ENCODE results near the gene DYRK1A. TPM values are rescaled to one million over a fixed set of nuclear protein-coding genes. Genes with fewer than 3 reads are reported as not detected.

Gene DYRK1A
- total RNA-seq, 1 donor from 2014 or later: 83.5 TPM

GRCh38 chr21:37454869-37455503 is 88.4 kb downstream of the DYRK1A start:
- no peaks in the 10 kb centered on the region for H3K36me3 Mint-ChIP-seq (ENCODE audit: insufficient read depth)
- H3K27ac Mint-ChIP-seq: no peak overlapping the region
- DNase-seq (ENCODE audit: low spot score, unreplicated experiment): no peak
- peaks cover 44% of the 10 kb centered on the region for H3K4me1 Mint-ChIP-seq (ENCODE audit: low read depth)
- TF ChIP-seq CTCF (IDR thresholded peaks at IDR 0.05; ENCODE audit: unreplicated experiment): no peak
- no peaks in the 10 kb centered on the region for H3K9me3 Mint-ChIP-seq (ENCODE audit: low read depth)
- H3K4me3 Mint-ChIP-seq (ENCODE audit: low read depth): no peak overlapping the region
- H3K27me3 Mint-ChIP-seq: no peaks in the 10 kb centered on the region

GRCh38 chr21:37455504-37455911 is 88.9 kb downstream of the DYRK1A start:
- H3K4me3 Mint-ChIP-seq (ENCODE audit: low read depth): no peak overlapping the region
- H3K27ac Mint-ChIP-seq: peak overlapping the region; percentile 89
- no peaks in the 10 kb centered on the region for H3K9me3 Mint-ChIP-seq (ENCODE audit: low read depth)
- DNase-seq (ENCODE audit: low spot score, unreplicated experiment): no peak
- no peaks in the 10 kb centered on the region for H3K27me3 Mint-ChIP-seq
- no peak for TF ChIP-seq CTCF (IDR thresholded peaks at IDR 0.05; ENCODE audit: unreplicated experiment)
- H3K4me1 Mint-ChIP-seq (ENCODE audit: low read depth): peaks cover 44% of the 10 kb centered on the region
- no peaks in the 10 kb centered on the region for H3K36me3 Mint-ChIP-seq (ENCODE audit: insufficient read depth)

- H3K9me3 Mint-ChIP-seq (ENCODE audit: low read depth): no peaks in the 10 kb centered on the region
- no peaks in the 10 kb centered on the region for H3K36me3 Mint-ChIP-seq (ENCODE audit: insufficient read depth)
- peaks cover 47% of the 10 kb centered on the region for H3K4me1 Mint-ChIP-seq (ENCODE audit: low read depth)
- H3K27me3 Mint-ChIP-seq: no peaks in the 10 kb centered on the region
- peak overlapping the region; percentile 81 for H3K27ac Mint-ChIP-seq
- H3K4me3 Mint-ChIP-seq (ENCODE audit: low read depth): no peak overlapping the region
- DNase-seq (ENCODE audit: low spot score, unreplicated experiment): no peak
- TF ChIP-seq CTCF (IDR thresholded peaks at IDR 0.05; ENCODE audit: unreplicated experiment): no peak
Measured at GRCh38 chr21:37458669-37459276, 92.2 kb downstream of the DYRK1A start.

GRCh38 chr21:37459575-37459974 is 93.0 kb downstream of the DYRK1A start:
- no peak overlapping the region for H3K4me3 Mint-ChIP-seq (ENCODE audit: low read depth)
- H3K27me3 Mint-ChIP-seq: no peaks in the 10 kb centered on the region
- no peak for TF ChIP-seq CTCF (IDR thresholded peaks at IDR 0.05; ENCODE audit: unreplicated experiment)
- no peaks in the 10 kb centered on the region for H3K9me3 Mint-ChIP-seq (ENCODE audit: low read depth)
- no peak for DNase-seq (ENCODE audit: low spot score, unreplicated experiment)
- no peak overlapping the region for H3K27ac Mint-ChIP-seq
- H3K36me3 Mint-ChIP-seq (ENCODE audit: insufficient read depth): no peaks in the 10 kb centered on the region
- H3K4me1 Mint-ChIP-seq (ENCODE audit: low read depth): peaks cover 48% of the 10 kb centered on the region

- H3K36me3 Mint-ChIP-seq (ENCODE audit: insufficient read depth): no peaks in the 10 kb centered on the region
- peak overlapping the region; percentile 47 for H3K27ac Mint-ChIP-seq
- H3K4me1 Mint-ChIP-seq (ENCODE audit: low read depth): peaks cover 45% of the 10 kb centered on the region
- no peak overlapping the region for H3K4me3 Mint-ChIP-seq (ENCODE audit: low read depth)
- no peaks in the 10 kb centered on the region for H3K27me3 Mint-ChIP-seq
- no peak for DNase-seq (ENCODE audit: low spot score, unreplicated experiment)
- TF ChIP-seq CTCF (IDR thresholded peaks at IDR 0.05; ENCODE audit: unreplicated experiment): peak; percentile 47
- H3K9me3 Mint-ChIP-seq (ENCODE audit: low read depth): no peaks in the 10 kb centered on the region
Measured at GRCh38 chr21:37460196-37460595, 93.6 kb downstream of the DYRK1A start.
